HG03139 (cell line): ENCODE data around the gene SLC35D1.
"Not testable (repeated sequence)": the region's sequence is repeated elsewhere in the genome, so short reads cannot be mapped to it uniquely, and the experiment has no call there.

ENCODE experiments used
- ATAC-seq: cut with Tn5 transposase; IDR thresholded peaks from one replicate; pipeline ENCODE4 v1.9.1; 2021; ENCODE audit not compliant: unreplicated experiment

The SLC35D1 gene

GRCh38 chr1:67053785-67054772, at the start of gene SLC35D1:
Gene SLC35D1, minus strand, starts transcription at chr1:67054148. Its CDS starts 135 bp downstream, at chr1:67054013.
- peak; percentile 78 for ATAC-seq

GRCh38 chr1:67103548-67103947, 49.6 kb upstream of the SLC35D1 start:
- ATAC-seq = no peak

GRCh38 chr1:67100833-67101232, 46.9 kb upstream of the SLC35D1 start:
- no peak for ATAC-seq

- no peak for ATAC-seq
Measured at GRCh38 chr1:67097305-67097704, 43.4 kb upstream of the SLC35D1 start.

GRCh38 chr1:67094191-67094590, 40.2 kb upstream of the SLC35D1 start:
- ATAC-seq = no peak

- no peak for ATAC-seq
Measured at GRCh38 chr1:67089685-67090208, 35.8 kb upstream of the SLC35D1 start.

GRCh38 chr1:67088440-67088839, 34.5 kb upstream of the SLC35D1 start:
- ATAC-seq = no peak

- no peak for ATAC-seq
Measured at GRCh38 chr1:67085326-67085725, 31.4 kb upstream of the SLC35D1 start.

- ATAC-seq = no peak
Measured at GRCh38 chr1:67084765-67085318, 30.9 kb upstream of the SLC35D1 start.

GRCh38 chr1:67078291-67078690, 24.3 kb upstream of the SLC35D1 start:
- ATAC-seq = no peak

GRCh38 chr1:67077593-67077992, 23.6 kb upstream of the SLC35D1 start:
- no peak for ATAC-seq

GRCh38 chr1:67072749-67073148, 18.8 kb upstream of the SLC35D1 start:
- no peak for ATAC-seq

- not testable (repeated sequence) for ATAC-seq
Measured at GRCh38 chr1:67067655-67068054, 13.7 kb upstream of the SLC35D1 start.

- no peak for ATAC-seq
Measured at GRCh38 chr1:67062412-67062811, 8.5 kb upstream of the SLC35D1 start.

- no peak for ATAC-seq
Measured at GRCh38 chr1:67061266-67061665, 7.3 kb upstream of the SLC35D1 start.

- no peak for ATAC-seq
Measured at GRCh38 chr1:67060811-67061218, 6.9 kb upstream of the SLC35D1 start.

- ATAC-seq = no peak
Measured at GRCh38 chr1:67059346-67059745, 5.4 kb upstream of the SLC35D1 start.

GRCh38 chr1:67058761-67059160, 4.8 kb upstream of the SLC35D1 start:
- ATAC-seq = no peak

GRCh38 chr1:67058242-67058641, 4.3 kb upstream of the SLC35D1 start:
- no peak for ATAC-seq

- peak; percentile 31 for ATAC-seq
Measured at GRCh38 chr1:67053535-67053784, 488 bp downstream of the SLC35D1 start.

- ATAC-seq = peak; percentile 3
Measured at GRCh38 chr1:67052741-67053534, 1.0 kb downstream of the SLC35D1 start.
